WTC11 (cell line): Measurements from ENCODE around the gene ERC2. TPM values are rescaled to one million over a fixed set of nuclear protein-coding genes. Genes with fewer than 3 reads are reported as not detected.

Experiments
- ATAC-seq: fragments of 200-7000 bp; cut with Tn5 transposase; 2 replicates; pipeline ENCODE4 v1.10.0; 2021; ENCODE audit warnings: mild to moderate bottlenecking, moderate library complexity
- CTCF ChIA-PET: fragments of 300-600 bp; sonication (Branson Sonifier 250); formaldehyde crosslinking; loops from one replicate; lab custom pipeline; 2021; ENCODE audit warnings: antibody characterized with exemption; lab: Charles Lee
- POLR2A ChIA-PET: fragments of 350-600 bp; sonication (Branson Sonifier 250); formaldehyde crosslinking; loops from one replicate; lab custom pipeline; 2021; ENCODE audit warnings: antibody characterized with exemption; lab: Charles Lee
- DNase-seq: peaks from one replicate; pipeline ENCODE4 v3.0.0; 2021; ENCODE audit warnings: low spot score
- H3K27ac Mint-ChIP-seq: 2 replicates; pipeline ENCODE4 v1.8.0; 2021; ENCODE audit warnings: mixed read lengths
- H3K27me3 Mint-ChIP-seq: 2 replicates; pipeline ENCODE4 v1.8.0; 2021; ENCODE audit warnings: low read depth, mild to moderate bottlenecking, moderate library complexity, mixed read lengths
- H3K36me3 Mint-ChIP-seq: 2 replicates; pipeline ENCODE4 v1.8.0; 2021; ENCODE audit warnings: mixed read lengths
- H3K4me1 Mint-ChIP-seq: 2 replicates; pipeline ENCODE4 v1.8.0; 2022; ENCODE audit warnings: mixed read lengths
- H3K4me3 Mint-ChIP-seq: 2 replicates; pipeline ENCODE4 v1.8.0; 2021; ENCODE audit warnings: mild to moderate bottlenecking, moderate library complexity, mixed read lengths
- H3K9me3 Mint-ChIP-seq: 2 replicates; pipeline ENCODE4 v1.8.0; 2021; ENCODE audit warnings: mixed read lengths
- CREM ChIP-seq: sonication (generic); formaldehyde crosslinking; IDR thresholded peaks from 2 replicates; pipeline ENCODE4 v1.8.1; 2022; ENCODE audit warnings: mild to moderate bottlenecking, missing genetic modification reagents, moderate library complexity
- ETV6 ChIP-seq: sonication (generic); formaldehyde crosslinking; IDR thresholded peaks from 2 replicates; pipeline ENCODE4 v1.8.1; 2022; ENCODE audit warnings: mild to moderate bottlenecking, missing genetic modification reagents
- FOXJ3 ChIP-seq: sonication (generic); formaldehyde crosslinking; IDR thresholded peaks from 2 replicates; pipeline ENCODE4 v1.9.0; 2021; ENCODE audit warnings: missing genetic modification reagents, mild to moderate bottlenecking, borderline replicate concordance
- GABPB1 ChIP-seq: sonication (generic); formaldehyde crosslinking; IDR thresholded peaks from 2 replicates; pipeline ENCODE4 v1.8.1; 2023; ENCODE audit warnings: mild to moderate bottlenecking, missing genetic modification reagents
- HMGA2 ChIP-seq: fragments of 250-450 bp; sonication (Bioruptor Pico); IDR thresholded peaks from 2 replicates; pipeline ENCODE4 v1.4.0; 2021; ENCODE audit warnings: mild to moderate bottlenecking, moderate library complexity
- IRF2 ChIP-seq: sonication (generic); formaldehyde crosslinking; IDR thresholded peaks from 2 replicates; pipeline ENCODE4 v1.8.0; 2022; ENCODE audit warnings: low read depth, missing genetic modification reagents, borderline replicate concordance
- JAZF1 ChIP-seq: fragments of 250-450 bp; sonication (Bioruptor Pico); IDR thresholded peaks from 2 replicates; pipeline ENCODE4 v1.9.0; 2021; ENCODE audit warnings: moderate library complexity, mild to moderate bottlenecking, inconsistent platforms
- NFE2L1 ChIP-seq: sonication (generic); formaldehyde crosslinking; IDR thresholded peaks from 2 replicates; pipeline ENCODE4 v1.8.1; 2023; ENCODE audit warnings: missing genetic modification reagents
- NR1H2 ChIP-seq: sonication (generic); formaldehyde crosslinking; IDR thresholded peaks from 2 replicates; pipeline ENCODE4 v1.9.0; 2021; ENCODE audit warnings: mild to moderate bottlenecking, moderate library complexity, missing genetic modification reagents
- OVOL2 ChIP-seq: fragments of 250-450 bp; sonication (Bioruptor Pico); IDR thresholded peaks from 2 replicates; pipeline ENCODE4 v1.9.0; 2021; ENCODE audit warnings: mild to moderate bottlenecking, borderline replicate concordance
- PRRX2 ChIP-seq: fragments of 250-450 bp; sonication (Bioruptor Pico); IDR thresholded peaks from 2 replicates; pipeline ENCODE4 v1.8.0; 2021; ENCODE audit warnings: mild to moderate bottlenecking
- TEAD1 ChIP-seq: sonication (generic); formaldehyde crosslinking; IDR thresholded peaks from 2 replicates; pipeline ENCODE4 v1.8.0; 2022; ENCODE audit warnings: mild to moderate bottlenecking, missing genetic modification reagents
- TEAD4 ChIP-seq: sonication (generic); formaldehyde crosslinking; IDR thresholded peaks from 2 replicates; pipeline ENCODE4 v1.8.0; 2022; ENCODE audit warnings: mild to moderate bottlenecking, missing genetic modification reagents
- ZNF138 ChIP-seq: sonication (generic); formaldehyde crosslinking; conservative IDR thresholded peaks from 2 replicates; pipeline ENCODE4 v1.8.1; 2022; ENCODE audit warnings: mild to moderate bottlenecking, moderate library complexity, missing genetic modification reagents
- ZNF263 ChIP-seq: sonication (generic); formaldehyde crosslinking; IDR thresholded peaks from 2 replicates; pipeline ENCODE4 v1.8.1; 2022; ENCODE audit warnings: low read depth, mild to moderate bottlenecking, moderate library complexity, missing genetic modification reagents
- ZNF396 ChIP-seq: fragments of 250-450 bp; sonication (Bioruptor Pico); IDR thresholded peaks from 2 replicates; pipeline ENCODE4 v1.8.0; 2021; ENCODE audit warnings: mild to moderate bottlenecking, moderate library complexity, borderline replicate concordance
- ZNF416 ChIP-seq: fragments of 250-450 bp; sonication (Bioruptor Pico); IDR thresholded peaks from 2 replicates; pipeline ENCODE4 v1.9.0; 2021; ENCODE audit warnings: mild to moderate bottlenecking, inconsistent platforms
- ZNF423 ChIP-seq: fragments of 250-450 bp; sonication (Bioruptor Pico); IDR thresholded peaks from 2 replicates; pipeline ENCODE4 v2.1.2; 2022; ENCODE audit warnings: mild to moderate bottlenecking, moderate library complexity
- ZNF671 ChIP-seq: fragments of 250-450 bp; sonication (Bioruptor Pico); IDR thresholded peaks from 2 replicates; pipeline ENCODE4 v1.8.0; 2021; ENCODE audit warnings: mild to moderate bottlenecking
- total RNA-seq: library from RNA; stranded (reverse); gene quantifications from 3 replicates; pipeline ENCODE4 v1.2.3, GENCODE V29; 2021
- TF ChIP-seq, protein P1 (sequence below): sonication (generic); formaldehyde crosslinking; IDR thresholded peaks from 2 replicates; pipeline ENCODE4 v1.8.1; 2022; ENCODE audit warnings: low read depth, missing genetic modification reagents, borderline replicate concordance
- TF ChIP-seq, protein P2 (sequence below): sonication (generic); formaldehyde crosslinking; IDR thresholded peaks from 2 replicates; pipeline ENCODE4 v1.8.0; 2023; ENCODE audit warnings: missing genetic modification reagents, mild to moderate bottlenecking, borderline replicate concordance
- TF ChIP-seq, protein P3 (sequence below): sonication (generic); formaldehyde crosslinking; IDR thresholded peaks from 2 replicates; pipeline ENCODE4 v1.8.1; 2023; ENCODE audit warnings: mild to moderate bottlenecking, missing genetic modification reagents, moderate library complexity
- TF ChIP-seq, protein P4 (sequence below): fragments of 250-450 bp; sonication (Bioruptor Pico); IDR thresholded peaks from 2 replicates; pipeline ENCODE4 v1.9.0; 2021; ENCODE audit warnings: mild to moderate bottlenecking
- TF ChIP-seq, protein P5 (sequence below): sonication (generic); formaldehyde crosslinking; conservative IDR thresholded peaks from 2 replicates; pipeline ENCODE4 v1.8.1; 2023; ENCODE audit warnings: mild to moderate bottlenecking, low read depth, missing genetic modification reagents, moderate library complexity
- TF ChIP-seq, protein P6 (sequence below): fragments of 250-450 bp; sonication (Bioruptor Pico); IDR thresholded peaks from 2 replicates; pipeline ENCODE4 v2.1.2; 2022; ENCODE audit warnings: mild to moderate bottlenecking, moderate library complexity
- TF ChIP-seq, protein P7 (sequence below): sonication (generic); formaldehyde crosslinking; IDR thresholded peaks from 2 replicates; pipeline ENCODE4 v1.8.1; 2022; ENCODE audit warnings: mild to moderate bottlenecking, missing genetic modification reagents, moderate library complexity, borderline replicate concordance

The ERC2 gene
- total RNA-seq, 1 experiment from 2014 or later = 23.5 TPM

DNA sequence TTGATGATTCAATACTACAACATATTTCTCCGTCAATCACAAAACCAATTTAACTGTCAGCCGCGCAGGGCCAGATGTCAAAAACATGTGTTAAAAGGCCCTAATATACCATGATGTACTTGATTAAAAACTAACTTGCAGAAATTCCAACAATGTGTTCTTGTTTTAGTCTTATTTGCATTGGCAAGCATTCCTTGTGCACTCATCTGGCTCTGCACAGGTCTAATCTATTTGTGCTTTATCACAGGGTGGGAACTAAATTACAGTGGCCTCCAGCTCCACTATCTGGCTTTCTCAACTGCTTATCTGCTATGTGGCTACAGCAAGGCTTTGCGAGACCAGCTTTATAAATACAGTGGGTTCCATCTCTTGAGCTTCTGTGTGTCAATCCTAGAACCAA is 455.5 kb downstream of the ERC2 start:
- H3K27ac Mint-ChIP-seq = no peak overlapping the region

DNA sequence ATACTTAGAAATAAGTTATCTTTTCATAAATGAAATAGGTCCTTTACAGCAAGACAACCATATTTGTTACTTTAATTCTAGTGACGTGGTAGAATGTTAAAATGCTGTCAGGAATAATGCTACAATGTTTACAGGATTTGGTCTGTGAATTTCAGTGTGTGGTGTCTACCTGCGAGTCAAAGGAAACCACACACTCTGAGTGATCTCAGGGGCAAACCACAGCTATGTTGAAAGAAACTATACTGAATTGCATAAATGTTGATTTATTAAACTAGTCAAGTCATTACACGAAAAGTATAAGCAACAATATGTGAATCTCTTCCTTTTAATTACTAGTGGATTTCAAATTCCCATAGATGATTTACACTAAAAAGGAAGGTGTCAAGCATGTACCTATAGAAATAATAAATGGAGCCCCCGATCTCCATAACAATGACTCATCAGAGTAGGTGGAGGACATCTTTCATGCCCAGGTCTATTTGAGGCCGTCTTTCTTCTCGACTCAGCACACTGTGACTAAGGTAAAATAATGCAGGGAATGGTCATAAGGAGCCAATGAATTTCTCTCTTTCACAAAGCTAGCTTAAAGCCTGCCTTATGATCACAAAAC is 463.0 kb downstream of the ERC2 start:
- H3K36me3 Mint-ChIP-seq = no peaks in the 10 kb centered on the region
- ATAC-seq (no peak), DNase-seq (no peak)
- CTCF ChIA-PET = no interaction called here
- POLR2A ChIA-PET = no interaction called here
- no peak overlapping the region for H3K4me3 Mint-ChIP-seq
- no peaks in the 10 kb centered on the region for H3K9me3 Mint-ChIP-seq
- peaks cover 59% of the 10 kb centered on the region for H3K4me1 Mint-ChIP-seq
- no peaks in the 10 kb centered on the region for H3K27me3 Mint-ChIP-seq
- no peak overlapping the region for H3K27ac Mint-ChIP-seq
- no peak for TF ChIP-seq TEAD4 (CRISPR knock-in tag)
- TF ChIP-seq, protein P1, sequence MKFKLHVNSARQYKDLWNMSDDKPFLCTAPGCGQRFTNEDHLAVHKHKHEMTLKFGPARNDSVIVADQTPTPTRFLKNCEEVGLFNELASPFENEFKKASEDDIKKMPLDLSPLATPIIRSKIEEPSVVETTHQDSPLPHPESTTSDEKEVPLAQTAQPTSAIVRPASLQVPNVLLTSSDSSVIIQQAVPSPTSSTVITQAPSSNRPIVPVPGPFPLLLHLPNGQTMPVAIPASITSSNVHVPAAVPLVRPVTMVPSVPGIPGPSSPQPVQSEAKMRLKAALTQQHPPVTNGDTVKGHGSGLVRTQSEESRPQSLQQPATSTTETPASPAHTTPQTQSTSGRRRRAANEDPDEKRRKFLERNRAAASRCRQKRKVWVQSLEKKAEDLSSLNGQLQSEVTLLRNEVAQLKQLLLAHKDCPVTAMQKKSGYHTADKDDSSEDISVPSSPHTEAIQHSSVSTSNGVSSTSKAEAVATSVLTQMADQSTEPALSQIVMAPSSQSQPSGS (CRISPR knock-in tag) = no peak
- TF ChIP-seq ZNF396 (CRISPR knock-in tag) = no peak
- no peak for TF ChIP-seq ZNF138 (CRISPR knock-in tag)
- no peak for TF ChIP-seq JAZF1 (CRISPR knock-in tag)
- no peak for TF ChIP-seq OVOL2 (CRISPR knock-in tag)
- TF ChIP-seq ZNF671 (CRISPR knock-in tag) = no peak
- no peak for TF ChIP-seq TEAD1
- no peak for TF ChIP-seq PRRX2
- TF ChIP-seq, protein P2, sequence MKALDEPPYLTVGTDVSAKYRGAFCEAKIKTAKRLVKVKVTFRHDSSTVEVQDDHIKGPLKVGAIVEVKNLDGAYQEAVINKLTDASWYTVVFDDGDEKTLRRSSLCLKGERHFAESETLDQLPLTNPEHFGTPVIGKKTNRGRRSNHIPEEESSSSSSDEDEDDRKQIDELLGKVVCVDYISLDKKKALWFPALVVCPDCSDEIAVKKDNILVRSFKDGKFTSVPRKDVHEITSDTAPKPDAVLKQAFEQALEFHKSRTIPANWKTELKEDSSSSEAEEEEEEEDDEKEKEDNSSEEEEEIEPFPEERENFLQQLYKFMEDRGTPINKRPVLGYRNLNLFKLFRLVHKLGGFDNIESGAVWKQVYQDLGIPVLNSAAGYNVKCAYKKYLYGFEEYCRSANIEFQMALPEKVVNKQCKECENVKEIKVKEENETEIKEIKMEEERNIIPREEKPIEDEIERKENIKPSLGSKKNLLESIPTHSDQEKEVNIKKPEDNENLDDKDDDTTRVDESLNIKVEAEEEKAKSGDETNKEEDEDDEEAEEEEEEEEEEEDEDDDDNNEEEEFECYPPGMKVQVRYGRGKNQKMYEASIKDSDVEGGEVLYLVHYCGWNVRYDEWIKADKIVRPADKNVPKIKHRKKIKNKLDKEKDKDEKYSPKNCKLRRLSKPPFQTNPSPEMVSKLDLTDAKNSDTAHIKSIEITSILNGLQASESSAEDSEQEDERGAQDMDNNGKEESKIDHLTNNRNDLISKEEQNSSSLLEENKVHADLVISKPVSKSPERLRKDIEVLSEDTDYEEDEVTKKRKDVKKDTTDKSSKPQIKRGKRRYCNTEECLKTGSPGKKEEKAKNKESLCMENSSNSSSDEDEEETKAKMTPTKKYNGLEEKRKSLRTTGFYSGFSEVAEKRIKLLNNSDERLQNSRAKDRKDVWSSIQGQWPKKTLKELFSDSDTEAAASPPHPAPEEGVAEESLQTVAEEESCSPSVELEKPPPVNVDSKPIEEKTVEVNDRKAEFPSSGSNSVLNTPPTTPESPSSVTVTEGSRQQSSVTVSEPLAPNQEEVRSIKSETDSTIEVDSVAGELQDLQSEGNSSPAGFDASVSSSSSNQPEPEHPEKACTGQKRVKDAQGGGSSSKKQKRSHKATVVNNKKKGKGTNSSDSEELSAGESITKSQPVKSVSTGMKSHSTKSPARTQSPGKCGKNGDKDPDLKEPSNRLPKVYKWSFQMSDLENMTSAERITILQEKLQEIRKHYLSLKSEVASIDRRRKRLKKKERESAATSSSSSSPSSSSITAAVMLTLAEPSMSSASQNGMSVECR (CRISPR knock-in tag) = no peak
- TF ChIP-seq, protein P3, sequence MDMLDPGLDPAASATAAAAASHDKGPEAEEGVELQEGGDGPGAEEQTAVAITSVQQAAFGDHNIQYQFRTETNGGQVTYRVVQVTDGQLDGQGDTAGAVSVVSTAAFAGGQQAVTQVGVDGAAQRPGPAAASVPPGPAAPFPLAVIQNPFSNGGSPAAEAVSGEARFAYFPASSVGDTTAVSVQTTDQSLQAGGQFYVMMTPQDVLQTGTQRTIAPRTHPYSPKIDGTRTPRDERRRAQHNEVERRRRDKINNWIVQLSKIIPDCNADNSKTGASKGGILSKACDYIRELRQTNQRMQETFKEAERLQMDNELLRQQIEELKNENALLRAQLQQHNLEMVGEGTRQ (CRISPR knock-in tag) = no peak
- TF ChIP-seq NFE2L1 (CRISPR knock-in tag) = no peak
- no peak for TF ChIP-seq ZNF423 (CRISPR knock-in tag)

More for the DNA sequence above, 455.5 kb downstream of the ERC2 start:
- POLR2A ChIA-PET = no interaction called here
- DNase-seq (no peak), ATAC-seq (no peak)
- H3K4me3 Mint-ChIP-seq = no peak overlapping the region
- TF ChIP-seq CREM (CRISPR knock-in tag) (no peak), NFE2L1 (CRISPR knock-in tag) (no peak), ZNF138 (CRISPR knock-in tag) (no peak), GABPB1 (CRISPR knock-in tag) (no peak), ETV6 (CRISPR knock-in tag) (no peak), FOXJ3 (CRISPR knock-in tag) (no peak), ZNF416 (CRISPR knock-in tag) (no peak), NR1H2 (CRISPR knock-in tag) (no peak), HMGA2 (no peak), OVOL2 (CRISPR knock-in tag) (no peak), IRF2 (CRISPR knock-in tag) (no peak), ZNF263 (CRISPR knock-in tag) (no peak)
- TF ChIP-seq, protein P4, sequence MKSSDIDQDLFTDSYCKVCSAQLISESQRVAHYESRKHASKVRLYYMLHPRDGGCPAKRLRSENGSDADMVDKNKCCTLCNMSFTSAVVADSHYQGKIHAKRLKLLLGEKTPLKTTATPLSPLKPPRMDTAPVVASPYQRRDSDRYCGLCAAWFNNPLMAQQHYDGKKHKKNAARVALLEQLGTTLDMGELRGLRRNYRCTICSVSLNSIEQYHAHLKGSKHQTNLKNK (CRISPR knock-in tag) = no peak
- TF ChIP-seq, protein P5, sequence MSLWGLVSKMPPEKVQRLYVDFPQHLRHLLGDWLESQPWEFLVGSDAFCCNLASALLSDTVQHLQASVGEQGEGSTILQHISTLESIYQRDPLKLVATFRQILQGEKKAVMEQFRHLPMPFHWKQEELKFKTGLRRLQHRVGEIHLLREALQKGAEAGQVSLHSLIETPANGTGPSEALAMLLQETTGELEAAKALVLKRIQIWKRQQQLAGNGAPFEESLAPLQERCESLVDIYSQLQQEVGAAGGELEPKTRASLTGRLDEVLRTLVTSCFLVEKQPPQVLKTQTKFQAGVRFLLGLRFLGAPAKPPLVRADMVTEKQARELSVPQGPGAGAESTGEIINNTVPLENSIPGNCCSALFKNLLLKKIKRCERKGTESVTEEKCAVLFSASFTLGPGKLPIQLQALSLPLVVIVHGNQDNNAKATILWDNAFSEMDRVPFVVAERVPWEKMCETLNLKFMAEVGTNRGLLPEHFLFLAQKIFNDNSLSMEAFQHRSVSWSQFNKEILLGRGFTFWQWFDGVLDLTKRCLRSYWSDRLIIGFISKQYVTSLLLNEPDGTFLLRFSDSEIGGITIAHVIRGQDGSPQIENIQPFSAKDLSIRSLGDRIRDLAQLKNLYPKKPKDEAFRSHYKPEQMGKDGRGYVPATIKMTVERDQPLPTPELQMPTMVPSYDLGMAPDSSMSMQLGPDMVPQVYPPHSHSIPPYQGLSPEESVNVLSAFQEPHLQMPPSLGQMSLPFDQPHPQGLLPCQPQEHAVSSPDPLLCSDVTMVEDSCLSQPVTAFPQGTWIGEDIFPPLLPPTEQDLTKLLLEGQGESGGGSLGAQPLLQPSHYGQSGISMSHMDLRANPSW = no peak
- TF ChIP-seq, protein P6, sequence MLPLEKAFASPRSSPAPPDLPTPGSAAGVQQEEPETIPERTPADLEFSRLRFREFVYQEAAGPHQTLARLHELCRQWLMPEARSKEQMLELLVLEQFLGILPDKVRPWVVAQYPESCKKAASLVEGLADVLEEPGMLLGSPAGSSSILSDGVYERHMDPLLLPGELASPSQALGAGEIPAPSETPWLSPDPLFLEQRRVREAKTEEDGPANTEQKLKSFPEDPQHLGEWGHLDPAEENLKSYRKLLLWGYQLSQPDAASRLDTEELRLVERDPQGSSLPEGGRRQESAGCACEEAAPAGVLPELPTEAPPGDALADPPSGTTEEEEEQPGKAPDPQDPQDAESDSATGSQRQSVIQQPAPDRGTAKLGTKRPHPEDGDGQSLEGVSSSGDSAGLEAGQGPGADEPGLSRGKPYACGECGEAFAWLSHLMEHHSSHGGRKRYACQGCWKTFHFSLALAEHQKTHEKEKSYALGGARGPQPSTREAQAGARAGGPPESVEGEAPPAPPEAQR (CRISPR knock-in tag) = no peak
- TF ChIP-seq, protein P7, sequence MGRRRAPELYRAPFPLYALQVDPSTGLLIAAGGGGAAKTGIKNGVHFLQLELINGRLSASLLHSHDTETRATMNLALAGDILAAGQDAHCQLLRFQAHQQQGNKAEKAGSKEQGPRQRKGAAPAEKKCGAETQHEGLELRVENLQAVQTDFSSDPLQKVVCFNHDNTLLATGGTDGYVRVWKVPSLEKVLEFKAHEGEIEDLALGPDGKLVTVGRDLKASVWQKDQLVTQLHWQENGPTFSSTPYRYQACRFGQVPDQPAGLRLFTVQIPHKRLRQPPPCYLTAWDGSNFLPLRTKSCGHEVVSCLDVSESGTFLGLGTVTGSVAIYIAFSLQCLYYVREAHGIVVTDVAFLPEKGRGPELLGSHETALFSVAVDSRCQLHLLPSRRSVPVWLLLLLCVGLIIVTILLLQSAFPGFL = no peak
- H3K36me3 Mint-ChIP-seq = peaks cover 7% of the 10 kb centered on the region; the same call in 1 of the 2 replicates
- H3K9me3 Mint-ChIP-seq = peaks cover 8% of the 10 kb centered on the region; the same call in 1 of the 2 replicates
- peaks cover 16% of the 10 kb centered on the region for H3K4me1 Mint-ChIP-seq
- H3K27me3 Mint-ChIP-seq = no peaks in the 10 kb centered on the region
- CTCF ChIA-PET = interaction anchor here (0.9 to 1.7 kb wide), 2 partner anchors 29 to 239 kb away, joined by 3 to 4 read pairs; no protein-coding TSS in a partner anchor
